ENCODE results near the gene OR2L3. TPM values are rescaled to one million over a fixed set of nuclear protein-coding genes. Genes with fewer than 3 reads are reported as not detected.

Gene OR2L3
- not detected for total RNA-seq

GRCh38 chr1:248046536-248046935 is at the start of gene OR2L3:
TSS of gene OR2L3 (plus strand) at chr1:248046836. CDS start at chr1:248060682, 13,846 bp downstream.
- no peak within 1 kb of the TSS for H3K4me3 Mint-ChIP-seq
- intact Hi-C loops (cut with DNase I, micrococcal nuclease): no loop called here

GRCh38 chr1:247998811-247999210 is 47.8 kb upstream of the OR2L3 start:
- H3K4me3 Mint-ChIP-seq: no peak overlapping the region
- no peak overlapping the region for H3K27ac Mint-ChIP-seq
- DNase-seq (no peak), ATAC-seq (no peak)
- H3K9me3 Mint-ChIP-seq (ENCODE audit: low read depth): peaks cover 7% of the 10 kb centered on the region
- CTCF ChIA-PET: no interaction called here
- H3K36me3 Mint-ChIP-seq (ENCODE audit: low read depth): no peaks in the 10 kb centered on the region
- no peaks in the 10 kb centered on the region for H3K27me3 Mint-ChIP-seq
- peaks cover 7% of the 10 kb centered on the region for H3K4me1 Mint-ChIP-seq
- POLR2A ChIA-PET: no interaction called here
- intact Hi-C loops (cut with DNase I, micrococcal nuclease): no loop called here

More at GRCh38 chr1:248046536-248046935, at the start of gene OR2L3:
- H3K27ac Mint-ChIP-seq: no peak within 1 kb of the TSS
- ChIA-PET POLR2A (no interaction called here), CTCF (no interaction called here)
- ATAC-seq: no peak
- H3K27me3 Mint-ChIP-seq: no peaks in the 10 kb centered on the region
- H3K9me3 Mint-ChIP-seq (ENCODE audit: low read depth): peaks cover 20% of the 10 kb centered on the region
- no peaks in the 10 kb centered on the region for H3K4me1 Mint-ChIP-seq
- H3K36me3 Mint-ChIP-seq (ENCODE audit: low read depth): no peaks in the 10 kb centered on the region
- DNase-seq: no peak

GRCh38 chr1:248000169-248000568 is 46.5 kb upstream of the OR2L3 start:
- ATAC-seq: peak; percentile 63
- no peak for DNase-seq
- Mint-ChIP-seq H3K36me3 (ENCODE audit: low read depth) (no peaks in the 10 kb centered on the region), H3K4me3 (no peak overlapping the region), H3K4me1 (peaks cover 7% of the 10 kb centered on the region), H3K27ac (no peak overlapping the region), H3K27me3 (no peaks in the 10 kb centered on the region), H3K9me3 (ENCODE audit: low read depth) (peaks cover 7% of the 10 kb centered on the region)
- CTCF ChIA-PET: no interaction called here
- POLR2A ChIA-PET: no interaction called here
- intact Hi-C loops (cut with DNase I, micrococcal nuclease): no loop called here

GRCh38 chr1:248007778-248008177 is 38.9 kb upstream of the OR2L3 start:
- H3K4me1 Mint-ChIP-seq: no peaks in the 10 kb centered on the region
- no peak for ATAC-seq
- H3K9me3 Mint-ChIP-seq (ENCODE audit: low read depth): peaks cover 43% of the 10 kb centered on the region
- ChIA-PET CTCF (no interaction called here), POLR2A (no interaction called here)
- H3K27ac Mint-ChIP-seq: no peak overlapping the region
- intact Hi-C loops (cut with DNase I, micrococcal nuclease): no loop called here
- H3K4me3 Mint-ChIP-seq: no peak overlapping the region
- DNase-seq: no peak
- no peaks in the 10 kb centered on the region for H3K27me3 Mint-ChIP-seq
- H3K36me3 Mint-ChIP-seq (ENCODE audit: low read depth): peaks cover 8% of the 10 kb centered on the region

GRCh38 chr1:248009681-248010080 is 37.0 kb upstream of the OR2L3 start:
- CTCF ChIA-PET: no interaction called here
- POLR2A ChIA-PET: no interaction called here
- Mint-ChIP-seq H3K27me3 (no peaks in the 10 kb centered on the region), H3K9me3 (ENCODE audit: low read depth) (peaks cover 38% of the 10 kb centered on the region), H3K4me3 (no peak overlapping the region), H3K27ac (no peak overlapping the region), H3K4me1 (no peaks in the 10 kb centered on the region), H3K36me3 (ENCODE audit: low read depth) (peaks cover 8% of the 10 kb centered on the region)
- DNase-seq (no peak), ATAC-seq (no peak)
- intact Hi-C loops (cut with DNase I, micrococcal nuclease): no loop called here

- Mint-ChIP-seq H3K36me3 (ENCODE audit: low read depth) (peaks cover 5% of the 10 kb centered on the region), H3K27me3 (no peaks in the 10 kb centered on the region), H3K4me1 (no peaks in the 10 kb centered on the region), H3K4me3 (no peak within 1 kb of the TSS), H3K9me3 (ENCODE audit: low read depth) (peaks cover 33% of the 10 kb centered on the region), H3K27ac (no peak within 1 kb of the TSS)
- ATAC-seq (no peak), DNase-seq (no peak)
- intact Hi-C loops (cut with DNase I, micrococcal nuclease): no loop called here
- ChIA-PET CTCF (no interaction called here), POLR2A (no interaction called here)
Observed at GRCh38 chr1:248013229-248013710, 33.4 kb upstream of the OR2L3 start, which contains the start of gene OR2L5. TSS of gene OR2L5 (plus strand) at chr1:248013660. CDS start at chr1:248021948, 8,288 bp downstream.

- no peak for ATAC-seq
- Mint-ChIP-seq H3K36me3 (ENCODE audit: low read depth) (peaks cover 2% of the 10 kb centered on the region), H3K4me1 (no peaks in the 10 kb centered on the region), H3K27ac (no peak overlapping the region), H3K27me3 (no peaks in the 10 kb centered on the region), H3K4me3 (no peak overlapping the region), H3K9me3 (ENCODE audit: low read depth) (peaks cover 18% of the 10 kb centered on the region)
- ChIA-PET CTCF (no interaction called here), POLR2A (no interaction called here)
- DNase-seq: no peak
- intact Hi-C loops (cut with DNase I, micrococcal nuclease): no loop called here
Observed at GRCh38 chr1:248015803-248016202, 30.8 kb upstream of the OR2L3 start.

GRCh38 chr1:248029770-248030169 is 16.9 kb upstream of the OR2L3 start, which contains the start of gene OR2L2:
TSS of gene OR2L2 (plus strand) at chr1:248030070. CDS start at chr1:248038268, 8,198 bp downstream.
- POLR2A ChIA-PET: no interaction called here
- Mint-ChIP-seq H3K4me1 (no peaks in the 10 kb centered on the region), H3K27me3 (no peaks in the 10 kb centered on the region), H3K36me3 (ENCODE audit: low read depth) (peaks cover 3% of the 10 kb centered on the region), H3K9me3 (ENCODE audit: low read depth) (peaks cover 24% of the 10 kb centered on the region), H3K4me3 (no peak within 1 kb of the TSS), H3K27ac (no peak within 1 kb of the TSS)
- intact Hi-C loops (cut with DNase I, micrococcal nuclease): no loop called here
- CTCF ChIA-PET: no interaction called here
- DNase-seq (no peak), ATAC-seq (no peak)

GRCh38 chr1:248045209-248045608 is 1.4 kb upstream of the OR2L3 start:
- Mint-ChIP-seq H3K4me1 (no peaks in the 10 kb centered on the region), H3K27ac (no peak overlapping the region), H3K27me3 (no peaks in the 10 kb centered on the region), H3K36me3 (ENCODE audit: low read depth) (peaks cover 1% of the 10 kb centered on the region), H3K4me3 (no peak overlapping the region), H3K9me3 (ENCODE audit: low read depth) (peaks cover 25% of the 10 kb centered on the region)
- DNase-seq (no peak), ATAC-seq (no peak)
- intact Hi-C loops (cut with DNase I, micrococcal nuclease): no loop called here
- CTCF ChIA-PET: no interaction called here
- POLR2A ChIA-PET: no interaction called here

- DNase-seq (no peak), ATAC-seq (no peak)
- H3K36me3 Mint-ChIP-seq (ENCODE audit: low read depth): no peaks in the 10 kb centered on the region
- ChIA-PET POLR2A (no interaction called here), CTCF (interaction anchor here (0.7 kb wide), 1 partner anchor 10 kb away, joined by 3 read pairs; no protein-coding TSS in a partner anchor)
- H3K27me3 Mint-ChIP-seq: no peaks in the 10 kb centered on the region
- H3K4me1 Mint-ChIP-seq: no peaks in the 10 kb centered on the region
- intact Hi-C loops (cut with DNase I, micrococcal nuclease): no loop called here
- H3K4me3 Mint-ChIP-seq: no peak overlapping the region
- H3K27ac Mint-ChIP-seq: no peak overlapping the region
- H3K9me3 Mint-ChIP-seq (ENCODE audit: low read depth): peaks cover 20% of the 10 kb centered on the region
Observed at GRCh38 chr1:248047008-248047407, 372 bp downstream of the OR2L3 start.

GRCh38 chr1:248054671-248055070 is 8.0 kb downstream of the OR2L3 start:
- Mint-ChIP-seq H3K27ac (no peak overlapping the region), H3K4me1 (no peaks in the 10 kb centered on the region), H3K27me3 (no peaks in the 10 kb centered on the region), H3K36me3 (ENCODE audit: low read depth) (no peaks in the 10 kb centered on the region), H3K9me3 (ENCODE audit: low read depth) (peaks cover 21% of the 10 kb centered on the region), H3K4me3 (no peak overlapping the region)
- CTCF ChIA-PET: no interaction called here
- ATAC-seq (no peak), DNase-seq (no peak)
- intact Hi-C loops (cut with DNase I, micrococcal nuclease): no loop called here
- POLR2A ChIA-PET: no interaction called here

- no peak overlapping the region for H3K27ac Mint-ChIP-seq
- H3K9me3 Mint-ChIP-seq (ENCODE audit: low read depth): peaks cover 21% of the 10 kb centered on the region
- DNase-seq: no peak
- POLR2A ChIA-PET: no interaction called here
- no peak for ATAC-seq
- intact Hi-C loops (cut with DNase I, micrococcal nuclease): no loop called here
- CTCF ChIA-PET: no interaction called here
- no peaks in the 10 kb centered on the region for H3K27me3 Mint-ChIP-seq
- no peaks in the 10 kb centered on the region for H3K36me3 Mint-ChIP-seq (ENCODE audit: low read depth)
- H3K4me1 Mint-ChIP-seq: no peaks in the 10 kb centered on the region
- H3K4me3 Mint-ChIP-seq: no peak overlapping the region
Observed at GRCh38 chr1:248055261-248055660, 8.6 kb downstream of the OR2L3 start.

- Mint-ChIP-seq H3K9me3 (ENCODE audit: low read depth) (peaks cover 10% of the 10 kb centered on the region), H3K27me3 (no peaks in the 10 kb centered on the region), H3K4me3 (no peak overlapping the region), H3K4me1 (no peaks in the 10 kb centered on the region), H3K27ac (no peak overlapping the region), H3K36me3 (ENCODE audit: low read depth) (no peaks in the 10 kb centered on the region)
- POLR2A ChIA-PET: no interaction called here
- ATAC-seq (no peak), DNase-seq (no peak)
- CTCF ChIA-PET: no interaction called here
- intact Hi-C loops (cut with DNase I, micrococcal nuclease): no loop called here
Observed at GRCh38 chr1:248065071-248065470, 18.4 kb downstream of the OR2L3 start.

All from activated CD4-positive, alpha-beta T cell treated with anti-CD3 and anti-CD28 coated beads for 36 hours (primary cell).